GM12874 (cell line): ENCODE measurements around the gene TAF6.

Source experiments
- CTCF ChIP-seq: IDR thresholded peaks from 2 replicates; pipeline ENCODE4 v1.5.1; 2011; ENCODE audit warnings: low read depth, mild to moderate bottlenecking, control low read depth, low read length, moderate library complexity; ENCODE audit not compliant: insufficient read depth

Gene TAF6

GRCh38 chr7:100119072-100119969 is at the start of gene TAF6, which contains the start of gene CNPY4:
TSS of gene TAF6 (minus strand) at chr7:100119358. CDS start at chr7:100114209, 5,149 bp downstream.
TSS of gene CNPY4 (plus strand) at chr7:100119634. CDS start at chr7:100119745, 111 bp downstream.
- TF ChIP-seq CTCF: no peak

GRCh38 chr7:100167912-100168323 is 48.8 kb upstream of the TAF6 start:
- no peak for TF ChIP-seq CTCF

- TF ChIP-seq CTCF: no peak
Measured at GRCh38 chr7:100166970-100167911, 48.1 kb upstream of the TAF6 start.

- no peak for TF ChIP-seq CTCF
Measured at GRCh38 chr7:100166317-100166940, 47.3 kb upstream of the TAF6 start.

- no peak for TF ChIP-seq CTCF
Measured at GRCh38 chr7:100163871-100164270, 44.7 kb upstream of the TAF6 start.

GRCh38 chr7:100163006-100163531 is 43.9 kb upstream of the TAF6 start:
- TF ChIP-seq CTCF: no peak
